ENCODE measurements around the gene PDGFC.

PDGFC gene

DNA sequence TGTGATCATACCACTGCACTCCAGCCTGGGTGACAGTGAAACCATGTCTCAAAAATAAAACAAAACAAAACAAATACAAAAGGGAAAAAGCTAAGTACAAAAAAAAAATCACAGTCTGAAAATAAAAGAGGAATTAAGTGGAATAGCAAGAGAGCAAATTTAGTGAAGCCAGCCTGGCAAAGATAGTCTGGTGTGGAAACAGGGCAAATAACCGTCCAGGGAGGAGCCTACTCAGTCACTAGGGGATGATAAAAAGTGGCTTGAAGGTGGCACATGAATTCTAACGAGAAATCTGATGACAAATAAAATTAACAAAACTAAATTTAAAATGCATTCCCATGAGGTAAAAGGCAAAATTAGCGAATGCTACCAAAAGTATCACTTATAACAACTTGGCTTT, 8.2 kb downstream of the PDGFC start:
- no peak overlapping the region for H3K27ac ChIP-seq
- peaks cover 50% of the 10 kb centered on the region; the same call in 1 of the 2 replicates for H3K79me2 ChIP-seq (ENCODE audit: insufficient read depth, low read depth)
- H3K4me3 ChIP-seq (IDR thresholded peaks at IDR 0.05; ENCODE audit: insufficient read depth, low read depth, low read length), result no peak overlapping the region
- H3K27me3 ChIP-seq (ENCODE audit: insufficient read depth, low read depth), result no peaks in the 10 kb centered on the region
- no peaks in the 10 kb centered on the region for H4K20me1 ChIP-seq (ENCODE audit: insufficient read depth)
- H3K9ac ChIP-seq, result no peak overlapping the region
- no peak for TF ChIP-seq CTCF (conservative IDR thresholded peaks at IDR 0.05; ENCODE audit: low read depth, low read length)
- H3K36me3 ChIP-seq (ENCODE audit: insufficient read depth), result no peaks in the 10 kb centered on the region
- H3K4me1 ChIP-seq (ENCODE audit: low read depth, poor library complexity, severe bottlenecking), result peaks cover 12% of the 10 kb centered on the region
- no peak overlapping the region for H2AFZ ChIP-seq (ENCODE audit: low read depth)
- no peak overlapping the region for H3K4me2 ChIP-seq

- no peaks in the 10 kb centered on the region for H3K27me3 ChIP-seq (ENCODE audit: insufficient read depth, low read depth)
- no peak overlapping the region for H3K9ac ChIP-seq
- no peak overlapping the region for H3K4me3 ChIP-seq (IDR thresholded peaks at IDR 0.05; ENCODE audit: insufficient read depth, low read depth, low read length)
- TF ChIP-seq CTCF (conservative IDR thresholded peaks at IDR 0.05; ENCODE audit: low read depth, low read length), result no peak
- H3K36me3 ChIP-seq (ENCODE audit: insufficient read depth), result no peaks in the 10 kb centered on the region
- H4K20me1 ChIP-seq (ENCODE audit: insufficient read depth), result no peaks in the 10 kb centered on the region
- H3K4me1 ChIP-seq (ENCODE audit: low read depth, poor library complexity, severe bottlenecking), result peaks cover 4% of the 10 kb centered on the region
- H2AFZ ChIP-seq (ENCODE audit: low read depth), result no peak overlapping the region
- peaks cover 41% of the 10 kb centered on the region; the same call in 1 of the 2 replicates for H3K79me2 ChIP-seq (ENCODE audit: insufficient read depth, low read depth)
- no peak overlapping the region for H3K4me2 ChIP-seq
- H3K27ac ChIP-seq, result no peak overlapping the region
Observed at GRCh38 chr4:156962528-156962974, 9.0 kb downstream of the PDGFC start.

DNA sequence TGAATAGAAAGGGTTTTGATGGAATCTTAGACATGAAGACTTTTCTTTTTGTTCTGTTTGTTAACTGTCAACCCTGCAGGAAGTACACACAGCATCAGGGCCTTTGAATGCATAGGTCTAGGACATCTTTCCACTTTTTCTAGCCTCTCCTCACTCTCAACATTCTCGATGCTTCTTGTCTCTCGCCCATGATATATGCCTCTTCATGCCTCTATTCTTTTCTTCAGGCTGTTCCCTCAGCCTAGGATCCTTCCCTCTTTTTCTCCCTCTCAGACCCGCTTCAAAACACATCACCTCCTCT, 9.6 kb downstream of the PDGFC start:
- Histone ChIP-seq H3K4me1 (ENCODE audit: low read depth, poor library complexity, severe bottlenecking) (peaks cover 2% of the 10 kb centered on the region), H3K27ac (no peak overlapping the region), H3K79me2 (ENCODE audit: insufficient read depth, low read depth) (peaks cover 36% of the 10 kb centered on the region; the same call in 1 of the 2 replicates)

DNA sequence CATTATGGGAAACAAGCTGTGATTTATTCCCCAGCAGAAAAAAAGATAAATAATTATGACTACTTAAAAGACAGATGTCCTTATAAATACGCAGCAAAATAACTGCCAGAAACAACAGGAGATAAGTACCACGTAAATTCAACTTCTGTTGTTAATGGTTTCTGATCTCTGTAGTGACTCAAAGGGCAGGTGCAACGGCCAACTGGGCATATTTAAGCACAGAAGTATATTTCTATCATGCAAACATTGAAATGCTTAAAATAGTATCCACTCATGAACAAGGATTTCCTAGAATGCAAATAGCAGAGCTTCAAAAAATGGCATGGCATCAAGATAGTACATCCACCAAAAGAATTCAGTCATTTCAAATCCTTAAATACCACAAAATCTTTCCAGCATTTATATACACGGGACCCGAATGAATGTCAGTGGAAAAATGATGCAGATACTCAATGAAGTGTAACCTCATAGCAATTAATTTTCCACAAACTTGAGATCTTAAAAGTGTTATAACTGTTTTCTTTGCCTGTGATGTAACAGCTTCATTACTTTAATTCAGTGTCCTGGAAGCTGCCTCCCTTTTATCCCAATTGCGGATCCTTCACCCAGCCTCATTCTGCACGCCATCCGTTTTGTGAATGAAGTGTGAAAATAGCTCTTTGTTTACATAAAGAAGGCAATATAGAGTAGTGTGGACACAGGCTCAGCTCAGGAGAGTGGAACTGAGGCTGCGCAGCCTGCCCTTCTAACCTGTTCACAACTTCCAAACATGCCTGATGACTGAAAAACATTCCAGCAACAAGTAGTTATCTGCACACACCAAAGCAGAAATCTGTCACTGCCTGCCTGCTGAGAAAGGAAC, 10.2 kb downstream of the PDGFC start:
- H3K4me1 ChIP-seq (ENCODE audit: low read depth, poor library complexity, severe bottlenecking), result peaks cover 2% of the 10 kb centered on the region

More for the DNA sequence above, 9.6 kb downstream of the PDGFC start:
- H3K9ac ChIP-seq, result no peak overlapping the region
- no peaks in the 10 kb centered on the region for H3K27me3 ChIP-seq (ENCODE audit: insufficient read depth, low read depth)
- H3K4me3 ChIP-seq (IDR thresholded peaks at IDR 0.05; ENCODE audit: insufficient read depth, low read depth, low read length), result no peak overlapping the region
- no peaks in the 10 kb centered on the region for H3K36me3 ChIP-seq (ENCODE audit: insufficient read depth)
- no peaks in the 10 kb centered on the region for H4K20me1 ChIP-seq (ENCODE audit: insufficient read depth)
- H2AFZ ChIP-seq (ENCODE audit: low read depth), result no peak overlapping the region
- TF ChIP-seq CTCF (conservative IDR thresholded peaks at IDR 0.05; ENCODE audit: low read depth, low read length), result no peak
- H3K4me2 ChIP-seq, result no peak overlapping the region

More for the DNA sequence above, 10.2 kb downstream of the PDGFC start:
- Histone ChIP-seq H4K20me1 (ENCODE audit: insufficient read depth) (no peaks in the 10 kb centered on the region), H3K27me3 (ENCODE audit: insufficient read depth, low read depth) (no peaks in the 10 kb centered on the region), H3K79me2 (ENCODE audit: insufficient read depth, low read depth) (peaks cover 32% of the 10 kb centered on the region; the same call in 1 of the 2 replicates), H3K4me3 (IDR thresholded peaks at IDR 0.05; ENCODE audit: insufficient read depth, low read depth, low read length) (no peak overlapping the region), H3K9ac (no peak overlapping the region), H3K27ac (no peak overlapping the region), H3K4me2 (no peak overlapping the region), H2AFZ (ENCODE audit: low read depth) (no peak overlapping the region), H3K36me3 (ENCODE audit: insufficient read depth) (no peaks in the 10 kb centered on the region)
- TF ChIP-seq CTCF (conservative IDR thresholded peaks at IDR 0.05; ENCODE audit: low read depth, low read length), result no peak
